Astrocyte of the cerebellum (primary cell): ENCODE results near the gene CLEC4M.
"Not testable (repeated sequence)": the region's sequence is repeated elsewhere in the genome, so short reads cannot be mapped to it uniquely, and the experiment has no call there.

Experiments
- DNase-seq: peaks from one replicate; pipeline ENCODE4 v3.0.0-alpha.2; 2011; ENCODE audit warnings: low read depth
- H3K4me3 ChIP-seq: 2 replicates; pipeline ENCODE4 v1.5.1; 2011; ENCODE audit warnings: mild to moderate bottlenecking, low read depth, low read length, moderate library complexity
- CTCF ChIP-seq: IDR thresholded peaks from 2 replicates; pipeline ENCODE4 v1.5.1; 2012; ENCODE audit warnings: low read length, low read depth, moderate library complexity, mild to moderate bottlenecking; ENCODE audit errors: missing control alignments
- in situ Hi-C: cut with HindIII; loops from 2 replicates; pipeline ENCODE4 v1.10.0; 2017; ENCODE audit warnings: low sequenced_read_pairs

Gene CLEC4M

GRCh38 chr19:7744871-7745650 is 18.0 kb upstream of the CLEC4M start:
- in situ Hi-C loops: no loop called here
- no peak overlapping the region for H3K4me3 ChIP-seq
- no peak for DNase-seq
- no peak for TF ChIP-seq CTCF

GRCh38 chr19:7746306-7746705 is 16.7 kb upstream of the CLEC4M start:
- in situ Hi-C loops, H3K4me3 ChIP-seq, DNase-seq: not testable (repeated sequence)

GRCh38 chr19:7746903-7747884 is 15.8 kb upstream of the CLEC4M start, which contains the start of gene CD209:
CD209 (minus strand) TSS chr19:7747534; CDS start chr19:7747511, 23 bp downstream.
- no peak within 1 kb of the TSS for H3K4me3 ChIP-seq
- DNase-seq: no peak
- TF ChIP-seq CTCF: no peak
- in situ Hi-C loops: no loop called here

GRCh38 chr19:7748171-7748570 is 14.9 kb upstream of the CLEC4M start:
- in situ Hi-C loops: no loop called here
- no peak for DNase-seq
- no peak overlapping the region for H3K4me3 ChIP-seq
- TF ChIP-seq CTCF: no peak

- in situ Hi-C loops: no loop called here
- no peak overlapping the region for H3K4me3 ChIP-seq
- no peak for TF ChIP-seq CTCF
- DNase-seq: no peak
Measured at GRCh38 chr19:7748756-7749155, 14.3 kb upstream of the CLEC4M start.

GRCh38 chr19:7751157-7751783 is 11.8 kb upstream of the CLEC4M start:
- no peak for DNase-seq
- TF ChIP-seq CTCF: no peak
- H3K4me3 ChIP-seq: no peak overlapping the region
- in situ Hi-C loops: no loop called here

GRCh38 chr19:7756258-7756657 is 6.8 kb upstream of the CLEC4M start:
- H3K4me3 ChIP-seq: no peak overlapping the region
- in situ Hi-C loops: no loop called here
- TF ChIP-seq CTCF: no peak
- DNase-seq: no peak
